ENCODE results near the gene N4BP2L1. TPM values are rescaled to one million over a fixed set of nuclear protein-coding genes. Genes with fewer than 3 reads are reported as not detected.

Gene N4BP2L1
- total RNA-seq, 1 donor from 2014 or later = 24.3 TPM

DNA sequence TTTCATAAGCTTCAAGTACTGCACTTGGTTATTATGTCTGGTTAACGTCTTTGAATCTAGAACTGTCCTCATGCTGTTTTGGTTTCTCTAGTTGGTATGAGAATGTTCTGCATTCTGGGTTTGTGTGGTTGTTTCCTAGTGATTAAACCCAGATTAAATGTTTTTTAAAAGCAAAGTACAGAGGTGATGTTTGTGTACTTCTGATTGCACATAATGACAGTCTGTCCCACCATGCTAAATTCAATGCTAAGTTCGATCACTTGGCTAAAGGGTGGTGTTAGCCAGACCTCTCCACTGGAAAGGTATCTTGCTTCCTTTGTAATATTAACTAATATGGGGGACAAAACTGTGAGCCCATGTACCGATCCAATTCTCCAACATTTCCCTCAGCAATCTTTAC, 14.6 kb downstream of the N4BP2L1 start:
- H3K27me3 Mint-ChIP-seq = no peaks in the 10 kb centered on the region
- intact Hi-C loops (cut with micrococcal nuclease) = no loop called here
- ChIA-PET CTCF (no interaction called here), POLR2A (interaction anchor here (1.0 kb wide), 1 partner anchor 15 kb away, joined by 3 read pairs; the partner anchor contains the start of gene N4BP2L1)
- no peak overlapping the region for H3K4me3 Mint-ChIP-seq
- peaks cover 32% of the 10 kb centered on the region for H3K36me3 Mint-ChIP-seq (ENCODE audit: low read depth)
- no peak for TF ChIP-seq CTCF (IDR thresholded peaks at IDR 0.05)
- no peak overlapping the region for H3K27ac Mint-ChIP-seq
- peaks cover 3% of the 10 kb centered on the region for H3K9me3 Mint-ChIP-seq
- DNase-seq (no peak), ATAC-seq (ENCODE audit: low read depth) (no peak)
- peaks cover 16% of the 10 kb centered on the region for H3K4me1 Mint-ChIP-seq

DNA sequence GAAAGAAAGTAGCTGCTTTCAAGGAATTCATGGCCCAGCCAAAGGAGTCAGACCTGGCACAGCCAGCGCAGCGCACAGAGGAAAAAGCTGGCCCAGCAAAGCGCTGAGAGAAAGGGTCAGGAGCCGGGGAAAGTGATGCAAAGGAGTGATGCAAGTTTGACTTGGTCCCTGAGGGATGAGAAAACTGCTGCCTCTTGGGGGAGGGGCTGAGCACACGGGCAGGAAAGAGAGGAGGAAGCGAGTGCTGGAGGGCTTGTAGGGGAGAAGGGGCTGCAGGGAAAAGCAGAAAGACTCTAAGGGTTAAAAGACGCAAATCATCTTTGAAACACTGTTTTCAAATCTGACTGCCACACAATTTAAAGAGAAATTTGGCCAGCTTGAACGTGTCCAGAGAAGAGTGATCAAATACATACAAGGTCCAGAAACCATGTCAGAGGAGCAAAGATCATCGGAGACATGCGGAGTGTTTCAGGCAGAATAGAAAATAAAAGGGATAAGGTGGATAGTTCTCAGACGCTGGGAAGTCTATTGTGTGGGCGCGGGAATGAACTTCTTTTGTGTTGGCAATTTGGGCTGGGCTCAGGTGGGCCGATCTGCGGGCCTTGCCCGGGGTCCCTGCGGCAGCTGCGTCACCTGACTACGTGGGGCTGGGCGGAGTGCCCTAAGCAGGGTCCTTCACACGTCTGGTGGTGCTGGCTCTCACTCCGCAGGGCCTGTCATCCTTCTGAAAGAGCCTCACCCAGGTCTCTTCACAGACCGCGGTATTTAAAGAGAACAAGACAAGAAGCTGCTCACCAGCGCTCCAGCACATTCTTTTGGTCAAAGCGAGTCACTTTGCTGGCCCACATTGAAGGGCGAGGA, 18.1 kb downstream of the N4BP2L1 start:
- no peak for TF ChIP-seq CTCF (IDR thresholded peaks at IDR 0.05)
- Mint-ChIP-seq H3K27me3 (no peaks in the 10 kb centered on the region), H3K4me3 (peak overlapping the region; percentile 6), H3K27ac (peak overlapping the region; percentile 47), H3K9me3 (no peaks in the 10 kb centered on the region), H3K4me1 (peaks cover 12% of the 10 kb centered on the region), H3K36me3 (ENCODE audit: low read depth) (peaks cover 49% of the 10 kb centered on the region)
- intact Hi-C loops (cut with micrococcal nuclease) = no loop called here
- ChIA-PET POLR2A (no interaction called here), CTCF (no interaction called here)
- DNase-seq (no peak), ATAC-seq (ENCODE audit: low read depth) (no peak)

DNA sequence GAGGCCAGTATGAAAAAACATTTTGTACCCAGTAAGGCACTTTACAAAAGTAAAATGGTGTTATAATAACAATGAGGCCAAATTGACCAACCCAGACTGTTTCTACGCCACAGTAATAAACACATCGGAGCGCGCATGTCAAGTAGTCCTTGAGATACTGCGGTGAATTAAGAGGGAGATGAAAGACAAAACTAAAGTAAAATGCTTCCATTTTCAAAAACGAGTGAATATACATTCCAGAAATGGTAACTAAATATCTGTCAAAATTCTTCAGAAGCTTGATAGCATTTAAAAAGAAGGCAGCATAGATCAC, 19.0 kb downstream of the N4BP2L1 start:
- POLR2A ChIA-PET = no interaction called here
- no peak overlapping the region for H3K27ac Mint-ChIP-seq
- CTCF ChIA-PET = no interaction called here
- DNase-seq (no peak), ATAC-seq (ENCODE audit: low read depth) (no peak)
- no peaks in the 10 kb centered on the region for H3K9me3 Mint-ChIP-seq
- H3K36me3 Mint-ChIP-seq (ENCODE audit: low read depth) = peaks cover 55% of the 10 kb centered on the region
- TF ChIP-seq CTCF (IDR thresholded peaks at IDR 0.05) = no peak
- H3K27me3 Mint-ChIP-seq = no peaks in the 10 kb centered on the region
- no peak overlapping the region for H3K4me3 Mint-ChIP-seq
- intact Hi-C loops (cut with micrococcal nuclease) = no loop called here
- peaks cover 12% of the 10 kb centered on the region for H3K4me1 Mint-ChIP-seq

DNA sequence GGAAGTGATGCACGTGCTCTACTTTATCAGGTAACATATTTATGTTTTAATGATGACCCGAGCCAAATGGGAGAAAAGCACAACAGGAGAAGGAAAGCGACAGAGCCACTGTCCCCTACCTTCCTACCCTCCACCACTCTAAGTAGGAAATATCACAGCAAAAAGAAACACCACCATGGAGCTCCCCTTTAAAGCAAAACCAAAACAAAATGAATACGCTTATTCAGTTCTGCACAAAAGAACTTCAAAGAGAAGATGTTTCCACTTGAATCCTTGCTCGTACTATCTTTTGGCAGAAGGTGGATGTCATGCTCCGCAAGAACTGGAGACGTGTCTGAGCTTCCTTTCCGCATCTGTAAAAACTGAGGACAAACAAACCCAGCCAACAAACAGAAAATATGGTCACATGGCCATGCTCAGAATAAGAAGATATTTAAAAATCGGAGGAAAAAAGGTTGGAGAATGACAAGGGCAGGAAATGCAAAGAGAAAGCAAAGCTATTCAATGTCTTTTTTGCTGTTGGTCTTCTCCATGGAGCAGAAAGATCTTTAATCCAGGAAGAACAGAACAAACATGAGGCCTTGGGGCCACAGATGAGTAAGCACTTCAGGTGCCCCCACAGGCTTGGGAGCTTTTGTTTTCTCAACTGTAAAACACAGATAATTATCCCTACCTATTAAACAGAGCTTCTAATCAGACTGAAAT, 19.5 kb downstream of the N4BP2L1 start:
- H3K27me3 Mint-ChIP-seq = no peaks in the 10 kb centered on the region
- CTCF ChIA-PET = no interaction called here

More for the DNA sequence above, 19.5 kb downstream of the N4BP2L1 start:
- Mint-ChIP-seq H3K27ac (no peak overlapping the region), H3K9me3 (no peaks in the 10 kb centered on the region), H3K4me3 (no peak overlapping the region), H3K36me3 (ENCODE audit: low read depth) (peaks cover 58% of the 10 kb centered on the region), H3K4me1 (peaks cover 12% of the 10 kb centered on the region)
- no peak for TF ChIP-seq CTCF (IDR thresholded peaks at IDR 0.05)
- DNase-seq (no peak), ATAC-seq (ENCODE audit: low read depth) (no peak)
- intact Hi-C loops (cut with micrococcal nuclease) = no loop called here
- POLR2A ChIA-PET = no interaction called here

All from activated B cell treated with CpG ODN at 0.5 μM for 24 hours (primary cell).